ENCODE measurements around the gene RDH13. TPM values are rescaled to one million over a fixed set of nuclear protein-coding genes. Genes with fewer than 3 reads are reported as not detected.

The RDH13 gene
- total and polyA plus RNA-seq, 4 donors = 8.9 to 11.7 (median 9.5) TPM

DNA sequence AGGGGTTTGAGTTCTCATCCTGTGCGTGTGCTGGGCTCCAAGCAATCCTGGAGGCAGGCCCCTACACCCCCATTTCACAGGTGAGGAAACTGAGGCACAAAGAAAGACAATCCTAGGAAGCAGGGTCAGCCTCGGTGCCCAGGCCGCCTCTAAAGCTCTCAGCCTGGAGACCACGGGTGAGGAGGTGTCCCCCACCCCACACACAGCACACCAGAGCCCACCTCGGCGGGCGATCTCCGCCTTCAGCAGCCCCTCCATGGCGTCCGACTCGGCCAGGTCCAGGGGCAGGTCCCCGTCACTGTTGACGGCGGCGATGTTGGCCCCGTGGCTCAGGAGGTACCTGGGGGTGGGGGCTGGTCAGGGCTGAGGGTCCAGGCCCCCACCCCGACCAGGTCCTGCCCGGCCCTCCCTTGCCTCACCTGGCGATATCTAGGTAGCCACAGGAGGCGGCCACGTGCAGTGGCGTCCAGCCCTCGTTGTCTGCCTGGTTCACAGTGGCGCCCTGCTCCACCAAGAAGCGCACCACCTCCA lies 49.4 kb upstream of the RDH13 start (continued):
- no peak for TF ChIP-seq FOXA1 (IDR thresholded peaks at IDR 0.05)
- no peak for TF ChIP-seq SP1 (IDR thresholded peaks at IDR 0.05)
- TF ChIP-seq CTCF (IDR thresholded peaks at IDR 0.05; ENCODE audit: low read depth, low read length, missing input control) = no peak
- TF ChIP-seq HNF4G (IDR thresholded peaks at IDR 0.05) = no peak
- TF ChIP-seq RAD21 (IDR thresholded peaks at IDR 0.05) = no peak
- TF ChIP-seq NR2F2 (IDR thresholded peaks at IDR 0.05) = no peak

DNA sequence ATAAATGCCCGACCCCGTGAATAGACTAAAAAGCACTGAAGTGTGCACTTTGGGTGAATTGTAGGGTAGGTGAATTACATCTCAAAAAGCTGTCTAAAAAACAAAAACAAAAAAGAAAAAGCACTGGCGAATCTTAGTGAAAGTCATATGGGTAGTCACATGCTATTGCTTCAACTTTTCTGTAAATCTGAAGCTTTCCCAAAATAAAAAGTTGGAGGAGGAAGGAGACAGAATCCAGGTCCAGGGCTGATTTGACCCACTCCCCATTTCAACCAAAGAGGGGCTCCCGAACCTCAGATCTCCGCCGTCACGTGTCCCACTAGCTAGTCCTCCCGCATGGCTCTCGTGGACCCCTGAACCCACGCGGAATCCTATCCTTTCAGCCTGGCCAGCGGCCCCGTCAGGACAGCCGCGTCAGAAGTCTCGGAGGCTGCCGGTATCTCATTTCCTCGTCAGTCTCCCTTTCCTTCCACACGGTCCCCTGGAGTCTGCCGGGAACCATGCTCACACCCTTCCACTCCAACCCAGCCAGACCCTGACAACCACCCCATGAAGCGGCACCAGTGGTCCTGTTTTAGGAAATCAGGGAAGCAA lies 48.4 kb upstream of the RDH13 start:
- Histone ChIP-seq H3K9ac (ENCODE audit: low read depth in 1 of 2, low read length in 2 of 2) (no peak overlapping the region), H3K4me1 (ENCODE audit: control insufficient read depth in 4 of 4, insufficient read depth in 4 of 4, low read length in 3 of 4) (peaks cover 3 to 26% (median 17%) of the 10 kb centered on the region in 4 donors), H3K4me3 (ENCODE audit: low read depth in 1 of 3, low read length in 3 of 3) (no peak overlapping the region), H3K27me3 (ENCODE audit: control insufficient read depth in 4 of 4, insufficient read depth in 4 of 4, low read length in 3 of 4) (no peaks in the 10 kb centered on the region), H3K36me3 (ENCODE audit: control insufficient read depth in 4 of 4, insufficient read depth in 3 of 4, low read depth in 1 of 4, low read length in 3 of 4) (peaks cover 0 to 29% (median 7%) of the 10 kb centered on the region in 4 donors), H3K27ac (ENCODE audit: low read depth in 1 of 2, low read length in 2 of 2) (no peak overlapping the region), H3K9me3 (ENCODE audit: control insufficient read depth in 4 of 4, low read length in 3 of 4) (no peaks in the 10 kb centered on the region)
- TF ChIP-seq RXRA (IDR thresholded peaks at IDR 0.05) (no peak), CTCF (IDR thresholded peaks at IDR 0.05; ENCODE audit: low read depth, low read length, missing input control) (no peak), SP1 (IDR thresholded peaks at IDR 0.05) (no peak), NR2F2 (IDR thresholded peaks at IDR 0.05) (no peak), HNF4A (conservative IDR thresholded peaks at IDR 0.05) (no peak), JUND (IDR thresholded peaks at IDR 0.05) (no peak), FOXA2 (IDR thresholded peaks at IDR 0.05) (no peak), REST (IDR thresholded peaks at IDR 0.05) (no peak), HNF4G (IDR thresholded peaks at IDR 0.05) (no peak)
- TF ChIP-seq, protein P1, sequence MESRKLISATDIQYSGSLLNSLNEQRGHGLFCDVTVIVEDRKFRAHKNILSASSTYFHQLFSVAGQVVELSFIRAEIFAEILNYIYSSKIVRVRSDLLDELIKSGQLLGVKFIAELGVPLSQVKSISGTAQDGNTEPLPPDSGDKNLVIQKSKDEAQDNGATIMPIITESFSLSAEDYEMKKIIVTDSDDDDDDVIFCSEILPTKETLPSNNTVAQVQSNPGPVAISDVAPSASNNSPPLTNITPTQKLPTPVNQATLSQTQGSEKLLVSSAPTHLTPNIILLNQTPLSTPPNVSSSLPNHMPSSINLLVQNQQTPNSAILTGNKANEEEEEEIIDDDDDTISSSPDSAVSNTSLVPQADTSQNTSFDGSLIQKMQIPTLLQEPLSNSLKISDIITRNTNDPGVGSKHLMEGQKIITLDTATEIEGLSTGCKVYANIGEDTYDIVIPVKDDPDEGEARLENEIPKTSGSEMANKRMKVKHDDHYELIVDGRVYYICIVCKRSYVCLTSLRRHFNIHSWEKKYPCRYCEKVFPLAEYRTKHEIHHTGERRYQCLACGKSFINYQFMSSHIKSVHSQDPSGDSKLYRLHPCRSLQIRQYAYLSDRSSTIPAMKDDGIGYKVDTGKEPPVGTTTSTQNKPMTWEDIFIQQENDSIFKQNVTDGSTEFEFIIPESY (IDR thresholded peaks at IDR 0.05) = no peak
- TF ChIP-seq, protein P2, sequence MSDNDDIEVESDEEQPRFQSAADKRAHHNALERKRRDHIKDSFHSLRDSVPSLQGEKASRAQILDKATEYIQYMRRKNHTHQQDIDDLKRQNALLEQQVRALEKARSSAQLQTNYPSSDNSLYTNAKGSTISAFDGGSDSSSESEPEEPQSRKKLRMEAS (IDR thresholded peaks at IDR 0.05) = no peak
- DNase-seq (ENCODE audit: low spot score) = no peak
- WGBS = 85% methylated on average over 21 of the region's 21 CpGs
